ENCODE results near the gene MMP24. TPM values are rescaled to one million over a fixed set of nuclear protein-coding genes. Genes with fewer than 3 reads are reported as not detected.

The MMP24 gene
- total and polyA plus RNA-seq, 2 of the 13 experiments (the other 11 are each of a cell fraction or from before 2014, with no cell fraction given), result 0.29 to 0.35 TPM

- TF ChIP-seq ZNF883 (CRISPR knock-in tag; IDR thresholded peaks at IDR 0.05; ENCODE audit: not compliant biosample characterization) (no peak), CEBPZ (IDR thresholded peaks at IDR 0.05; ENCODE audit: low read length) (no peak), ATF5 (CRISPR knock-in tag; IDR thresholded peaks at IDR 0.05; ENCODE audit: low read depth) (no peak), ZNF317 (CRISPR knock-in tag; IDR thresholded peaks at IDR 0.05) (no peak; the same call in 1 of the 2 replicates), TOE1 (CRISPR knock-in tag; IDR thresholded peaks at IDR 0.05) (no peak), E2F1 (CRISPR knock-in tag; IDR thresholded peaks at IDR 0.05) (no peak), HMGXB3 (CRISPR knock-in tag; IDR thresholded peaks at IDR 0.05; ENCODE audit: borderline replicate concordance) (no peak), ZKSCAN5 (CRISPR knock-in tag; IDR thresholded peaks at IDR 0.05) (0 out of 2 replicates have a peak, but pooled peaks have one; percentile 45), ZNF567 (CRISPR knock-in tag; IDR thresholded peaks at IDR 0.05; ENCODE audit: borderline replicate concordance) (no peak; the same call in 1 of the 2 replicates), ZNF230 (CRISPR knock-in tag; IDR thresholded peaks at IDR 0.05) (no peak), ZNF670 (CRISPR knock-in tag; IDR thresholded peaks at IDR 0.05; ENCODE audit: borderline replicate concordance) (no peak; the same call in 1 of the 2 replicates), SMAD3 (CRISPR knock-in tag; IDR thresholded peaks at IDR 0.05) (0 out of 2 replicates have a peak, but pooled peaks have one; percentile 9), YEATS4 (CRISPR knock-in tag; IDR thresholded peaks at IDR 0.05; ENCODE audit: borderline replicate concordance) (no peak), POGZ (CRISPR knock-in tag; IDR thresholded peaks at IDR 0.05) (no peak), EEA1 (CRISPR knock-in tag; IDR thresholded peaks at IDR 0.05; ENCODE audit: borderline replicate concordance) (0 out of 2 replicates have a peak, but pooled peaks have one; percentile 68), NFYC (CRISPR knock-in tag; IDR thresholded peaks at IDR 0.05) (no peak), DPF2 (CRISPR knock-in tag; IDR thresholded peaks at IDR 0.05; ENCODE audit: borderline replicate concordance, low read depth) (no peak; the same call in 1 of the 2 replicates), NR2F1 (CRISPR knock-in tag; IDR thresholded peaks at IDR 0.05) (peak in 1 of 2 experiments; percentile 64; a peak in 2 of 4 replicates)
Measured at GRCh38 chr20:35286077-35286898, 59.8 kb downstream of the MMP24 start (continued).

Measured in HepG2 (cell line).